AG09309 (cell line): ENCODE results near the gene CHST14.

Experiments
- DNase-seq: peaks from one replicate; pipeline ENCODE4 v3.0.0-alpha.2; 2010; ENCODE audit warnings: low read depth
- H3K4me3 ChIP-seq: 2 replicates; pipeline ENCODE4 v1.5.1; 2011; ENCODE audit warnings: mild to moderate bottlenecking, low read depth, low read length, moderate library complexity; ENCODE audit not compliant: control insufficient read depth
- TF ChIP-seq, protein P1 (sequence below): IDR thresholded peaks from 2 replicates; pipeline ENCODE4 v1.5.1; 2011; ENCODE audit warnings: mild to moderate bottlenecking, low read depth, low read length, inconsistent platforms; ENCODE audit not compliant: insufficient read depth, control insufficient read depth; ENCODE audit errors: missing control alignments

The CHST14 gene

DNA sequence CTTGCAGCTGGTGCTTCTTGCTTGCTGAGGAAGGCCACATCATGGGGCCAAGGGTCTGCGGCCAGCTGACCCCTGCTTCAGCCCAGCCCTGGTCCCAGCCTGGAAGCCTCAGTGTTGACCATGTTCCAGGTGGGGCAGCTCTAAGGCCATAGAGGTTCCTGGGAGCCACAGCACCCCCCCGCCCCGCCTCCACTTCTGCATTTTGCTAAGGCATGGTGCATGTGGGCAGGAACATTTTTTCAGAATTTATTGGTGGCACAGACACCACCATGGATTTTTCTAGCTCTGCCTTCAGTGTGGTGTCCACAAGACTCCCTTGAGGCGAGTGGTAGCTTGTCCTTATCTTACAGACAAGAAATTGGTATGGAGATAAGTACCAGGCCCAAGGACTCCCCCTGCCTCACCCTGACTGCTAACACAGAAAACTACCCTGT, 1.9 kb upstream of the CHST14 start:
- TF ChIP-seq, protein P1, sequence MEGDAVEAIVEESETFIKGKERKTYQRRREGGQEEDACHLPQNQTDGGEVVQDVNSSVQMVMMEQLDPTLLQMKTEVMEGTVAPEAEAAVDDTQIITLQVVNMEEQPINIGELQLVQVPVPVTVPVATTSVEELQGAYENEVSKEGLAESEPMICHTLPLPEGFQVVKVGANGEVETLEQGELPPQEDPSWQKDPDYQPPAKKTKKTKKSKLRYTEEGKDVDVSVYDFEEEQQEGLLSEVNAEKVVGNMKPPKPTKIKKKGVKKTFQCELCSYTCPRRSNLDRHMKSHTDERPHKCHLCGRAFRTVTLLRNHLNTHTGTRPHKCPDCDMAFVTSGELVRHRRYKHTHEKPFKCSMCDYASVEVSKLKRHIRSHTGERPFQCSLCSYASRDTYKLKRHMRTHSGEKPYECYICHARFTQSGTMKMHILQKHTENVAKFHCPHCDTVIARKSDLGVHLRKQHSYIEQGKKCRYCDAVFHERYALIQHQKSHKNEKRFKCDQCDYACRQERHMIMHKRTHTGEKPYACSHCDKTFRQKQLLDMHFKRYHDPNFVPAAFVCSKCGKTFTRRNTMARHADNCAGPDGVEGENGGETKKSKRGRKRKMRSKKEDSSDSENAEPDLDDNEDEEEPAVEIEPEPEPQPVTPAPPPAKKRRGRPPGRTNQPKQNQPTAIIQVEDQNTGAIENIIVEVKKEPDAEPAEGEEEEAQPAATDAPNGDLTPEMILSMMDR = no peak
- no peak for DNase-seq
- no peak overlapping the region for H3K4me3 ChIP-seq

DNA sequence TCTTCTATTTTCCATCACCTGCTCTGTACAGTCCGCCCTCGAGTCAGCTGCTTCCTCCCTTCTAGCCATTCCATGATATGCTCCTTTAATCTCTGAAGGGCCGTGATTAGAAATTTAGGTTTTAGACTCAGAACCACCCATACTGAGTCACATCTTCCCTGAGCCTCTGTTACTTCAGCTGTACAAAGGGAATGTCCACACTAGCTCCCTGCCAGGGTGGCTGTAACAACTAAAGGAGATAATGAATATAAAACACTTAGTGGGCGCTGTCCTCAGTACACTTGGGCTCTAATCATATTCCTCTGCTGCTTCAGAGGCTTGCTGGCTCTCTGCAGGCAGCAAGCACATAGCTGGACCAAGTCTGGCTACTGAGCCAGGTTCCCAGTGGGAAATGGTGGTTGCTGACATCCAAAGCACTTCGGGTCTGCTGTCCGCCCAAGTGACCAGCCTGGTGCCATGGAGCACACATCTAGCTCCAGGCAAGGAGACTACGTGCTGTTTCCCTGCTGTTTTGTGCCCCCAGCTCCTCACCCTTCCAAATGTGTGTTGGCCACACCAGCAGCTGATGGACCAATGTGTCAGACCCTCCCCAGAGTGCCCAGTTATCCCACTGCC, 901 bp upstream of the CHST14 start:
- TF ChIP-seq, protein P1 = no peak
- no peak overlapping the region for H3K4me3 ChIP-seq
- DNase-seq = no peak

DNA sequence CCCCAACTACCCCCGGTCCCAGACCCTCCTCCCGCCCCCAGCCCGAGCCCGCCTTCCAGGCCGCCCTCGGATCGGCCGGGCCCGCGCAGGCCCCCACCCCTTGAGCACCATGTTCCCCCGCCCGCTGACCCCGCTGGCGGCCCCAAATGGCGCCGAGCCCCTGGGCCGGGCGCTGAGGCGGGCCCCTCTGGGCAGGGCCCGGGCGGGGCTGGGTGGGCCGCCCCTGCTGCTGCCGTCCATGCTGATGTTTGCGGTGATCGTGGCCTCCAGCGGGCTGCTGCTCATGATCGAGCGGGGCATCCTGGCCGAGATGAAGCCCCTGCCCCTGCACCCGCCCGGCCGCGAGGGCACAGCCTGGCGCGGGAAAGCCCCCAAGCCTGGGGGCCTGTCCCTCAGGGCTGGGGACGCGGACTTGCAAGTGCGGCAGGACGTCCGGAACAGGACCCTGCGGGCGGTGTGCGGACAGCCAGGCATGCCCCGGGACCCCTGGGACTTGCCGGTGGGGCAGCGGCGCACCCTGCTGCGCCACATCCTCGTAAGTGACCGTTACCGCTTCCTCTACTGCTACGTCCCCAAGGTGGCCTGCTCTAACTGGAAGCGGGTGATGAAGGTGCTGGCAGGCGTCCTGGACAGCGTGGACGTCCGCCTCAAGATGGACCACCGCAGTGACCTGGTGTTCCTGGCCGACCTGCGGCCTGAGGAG, 472 bp downstream of the CHST14 start:
- DNase-seq = no peak
- TF ChIP-seq, protein P1 = no peak
- H3K4me3 ChIP-seq = peak overlapping the region; percentile 53

DNA sequence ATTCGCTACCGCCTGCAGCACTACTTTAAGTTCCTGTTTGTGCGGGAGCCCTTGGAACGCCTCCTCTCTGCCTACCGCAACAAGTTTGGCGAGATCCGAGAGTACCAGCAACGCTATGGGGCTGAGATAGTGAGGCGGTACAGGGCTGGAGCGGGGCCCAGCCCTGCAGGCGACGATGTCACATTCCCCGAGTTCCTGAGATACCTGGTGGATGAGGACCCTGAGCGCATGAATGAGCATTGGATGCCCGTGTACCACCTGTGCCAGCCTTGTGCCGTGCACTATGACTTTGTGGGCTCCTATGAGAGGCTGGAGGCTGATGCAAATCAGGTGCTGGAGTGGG, 995 bp downstream of the CHST14 start:
- TF ChIP-seq, protein P1 = no peak
- peak overlapping the region; percentile 53 for H3K4me3 ChIP-seq
- no peak for DNase-seq

DNA sequence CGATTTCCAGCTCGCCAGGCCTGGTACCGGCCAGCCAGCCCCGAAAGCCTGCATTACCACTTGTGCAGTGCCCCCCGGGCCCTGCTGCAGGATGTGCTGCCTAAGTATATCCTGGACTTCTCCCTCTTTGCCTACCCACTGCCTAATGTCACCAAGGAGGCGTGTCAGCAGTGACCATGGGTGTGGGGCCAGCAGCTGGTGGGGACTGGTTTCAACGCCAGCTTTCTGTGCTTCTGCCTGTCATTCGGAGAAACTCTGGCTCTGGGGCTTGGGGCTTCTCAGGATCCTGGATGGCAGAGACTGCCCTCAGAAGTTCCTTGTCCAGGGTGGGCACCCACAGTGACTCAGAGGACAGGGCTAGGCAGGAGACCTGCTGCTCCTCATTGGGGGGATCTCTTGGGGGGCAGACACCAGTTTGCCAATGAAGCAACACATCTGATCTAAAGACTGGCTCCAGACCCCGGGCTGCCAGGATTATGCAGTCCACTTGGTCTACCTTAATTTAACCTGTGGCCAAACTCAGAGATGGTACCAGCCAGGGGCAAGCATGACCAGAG, 1.5 kb downstream of the CHST14 start:
- TF ChIP-seq, protein P1 = no peak
- H3K4me3 ChIP-seq = peak overlapping the region; percentile 53; the same call in 1 of the 2 replicates
- DNase-seq = no peak

DNA sequence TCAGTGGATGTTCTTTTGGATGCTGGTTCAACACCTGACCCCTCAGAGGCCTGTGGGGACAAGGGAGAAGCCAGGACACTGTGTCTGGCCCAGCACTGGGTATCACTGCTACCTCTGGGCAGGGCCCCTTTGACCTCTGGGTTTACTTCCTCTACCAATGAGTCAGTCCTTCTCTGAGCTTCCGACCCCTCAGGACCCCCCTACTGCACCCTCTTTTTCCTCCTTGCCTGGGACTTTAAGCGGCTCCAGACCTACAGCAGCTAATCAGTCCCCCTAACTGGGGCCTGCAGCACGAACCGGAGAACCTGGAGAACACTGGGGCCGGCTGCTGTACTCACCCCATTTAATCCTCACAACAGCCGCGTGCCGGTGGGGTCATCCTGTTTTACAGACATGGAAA, 3.8 kb downstream of the CHST14 start:
- DNase-seq = no peak
- TF ChIP-seq, protein P1 = no peak
- H3K4me3 ChIP-seq = no peak overlapping the region
